GM18502 (cell line): ENCODE results near the gene CPZ.

ENCODE experiments used
- ATAC-seq: cut with Tn5 transposase; IDR thresholded peaks from one replicate; pipeline ENCODE4 v1.9.1; 2021; ENCODE audit warnings: mild to moderate bottlenecking; ENCODE audit not compliant: unreplicated experiment, poor library complexity

CPZ gene

DNA sequence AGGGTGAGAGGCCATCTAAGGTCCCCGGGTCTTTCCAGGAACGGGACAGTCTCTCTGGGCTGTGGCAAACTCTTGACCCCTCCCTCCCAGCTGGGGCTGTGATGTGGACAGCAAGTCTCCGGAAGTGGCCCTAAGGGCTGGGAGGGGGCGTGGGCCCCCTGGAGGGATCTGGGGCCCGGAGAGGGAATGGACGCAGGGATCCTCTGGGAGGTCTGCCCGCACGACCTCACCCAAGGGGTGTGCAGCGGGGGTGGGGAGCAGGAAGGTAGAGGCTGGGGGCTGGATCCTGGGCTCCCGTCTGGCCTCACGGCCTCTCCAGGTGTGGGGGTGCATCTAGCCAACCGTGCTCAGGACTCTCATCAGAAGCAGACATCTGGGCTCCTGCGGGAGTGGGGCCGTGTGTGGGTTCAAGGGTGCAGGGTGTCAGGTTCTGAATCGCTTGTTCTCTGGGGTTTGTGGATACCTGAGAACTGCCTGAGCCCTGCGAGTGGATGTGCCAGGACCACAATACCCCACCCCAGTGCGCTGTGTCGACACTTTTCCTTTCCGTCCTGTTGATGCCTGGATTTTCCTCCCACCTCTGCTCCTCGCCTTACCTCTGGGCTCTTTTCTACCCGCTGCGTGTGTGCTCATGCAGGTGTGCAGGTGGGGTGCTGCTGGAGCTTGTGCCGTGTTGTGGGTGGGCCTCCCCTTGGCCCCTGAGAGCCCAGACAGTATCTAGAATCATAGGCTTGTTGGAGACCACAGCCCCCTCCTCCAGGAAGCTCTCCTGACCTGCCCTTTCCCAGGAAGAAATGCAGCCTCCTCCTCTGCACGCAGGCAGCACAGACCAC is 915 bp downstream of the CPZ start:
- no peak for ATAC-seq

GRCh38 chr4:8594097-8595038 is 1.8 kb downstream of the CPZ start:
- no peak for ATAC-seq

DNA sequence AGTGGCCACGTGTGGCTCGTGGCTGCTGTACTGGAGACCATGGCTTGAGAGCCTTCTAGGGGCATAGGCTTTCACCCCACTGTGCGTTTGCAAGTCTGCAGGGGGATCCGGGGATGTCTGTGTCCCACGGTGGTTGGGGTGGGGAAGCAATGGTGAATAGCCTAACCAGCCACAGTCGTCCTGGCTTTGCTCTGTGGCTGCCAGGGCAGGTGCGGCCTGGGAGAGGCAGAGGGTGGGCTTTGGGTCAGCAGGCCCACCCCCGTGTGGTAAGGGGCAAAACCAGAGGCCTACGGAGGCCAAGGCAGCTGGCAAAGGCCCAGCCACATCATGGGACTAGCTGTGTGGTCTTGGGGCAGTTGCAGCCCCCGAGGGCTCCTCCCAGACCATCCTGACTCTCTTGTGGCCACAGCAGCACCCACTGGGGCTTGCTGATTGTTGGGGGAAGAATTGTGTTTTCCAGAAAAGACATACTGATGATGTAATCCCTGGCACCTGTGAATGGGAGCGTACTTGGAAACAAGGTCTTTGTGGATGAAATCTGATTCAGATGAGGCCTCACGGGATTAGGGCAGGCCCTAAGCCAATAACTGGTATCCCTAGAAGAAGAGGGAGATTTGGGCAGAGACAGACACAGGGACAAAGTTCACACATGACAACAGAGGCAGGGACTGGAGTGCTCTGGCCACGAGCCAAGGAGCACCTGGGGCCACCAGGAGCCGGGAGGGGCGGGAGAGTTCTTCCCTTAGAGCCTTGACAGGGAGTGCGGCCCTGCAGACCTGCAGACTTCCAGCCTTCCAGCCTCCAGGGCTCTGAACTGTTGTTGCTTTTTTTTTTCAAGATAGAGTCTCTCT is 2.9 kb downstream of the CPZ start:
- no peak for ATAC-seq

GRCh38 chr4:8596891-8597290 is 4.3 kb downstream of the CPZ start:
- no peak for ATAC-seq

GRCh38 chr4:8597319-8597718 is 4.8 kb downstream of the CPZ start:
- no peak for ATAC-seq

- ATAC-seq, result no peak
These were observed 5.2 kb downstream of the CPZ start for GRCh38 chr4:8597791-8598190.

GRCh38 chr4:8598391-8599090 is 6.0 kb downstream of the CPZ start:
- ATAC-seq, result no peak

DNA sequence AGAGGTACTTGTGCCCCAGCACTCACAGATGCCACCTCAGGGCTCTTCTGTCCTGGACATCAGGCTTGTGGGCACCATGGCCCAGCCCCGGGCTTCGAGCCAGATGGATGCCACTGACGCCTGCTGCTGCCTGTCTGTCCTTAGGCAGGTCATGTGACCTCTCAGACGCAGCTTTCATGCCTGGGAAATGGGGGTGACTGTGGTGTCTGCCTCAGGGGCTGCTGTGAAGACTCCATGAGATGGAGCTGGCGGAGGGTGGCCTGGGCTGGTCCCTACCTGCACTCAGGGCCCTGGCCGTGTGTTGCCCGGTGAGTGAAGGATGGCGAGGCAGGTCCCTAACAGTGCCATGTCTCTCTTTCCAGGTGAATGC is 6.5 kb downstream of the CPZ start:
- ATAC-seq, result no peak

- ATAC-seq, result no peak
These were observed 7.1 kb downstream of the CPZ start for GRCh38 chr4:8599657-8600056.

DNA sequence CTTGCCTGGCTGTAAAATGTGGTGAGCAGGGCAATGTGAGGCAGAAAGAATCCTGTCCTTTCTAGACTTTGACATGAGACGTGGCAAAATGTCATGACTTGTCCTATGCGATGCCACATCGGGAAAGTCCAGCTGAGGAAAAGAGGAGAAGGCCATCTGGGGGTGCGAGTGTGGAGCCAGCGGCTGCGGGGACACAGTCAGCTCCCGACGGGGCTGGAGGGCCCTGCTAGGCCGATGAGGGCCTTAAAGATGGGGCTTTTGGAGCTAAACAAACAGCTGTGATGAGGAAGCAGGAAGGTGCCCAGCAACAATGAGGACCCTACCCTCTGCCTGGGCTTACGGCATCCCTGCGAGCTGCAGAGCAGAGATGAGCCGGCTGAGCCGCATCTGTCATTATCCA is 7.7 kb downstream of the CPZ start:
- ATAC-seq, result no peak

GRCh38 chr4:8600686-8601085 is 8.1 kb downstream of the CPZ start:
- no peak for ATAC-seq

GRCh38 chr4:8601086-8601485 is 8.5 kb downstream of the CPZ start:
- ATAC-seq, result no peak

DNA sequence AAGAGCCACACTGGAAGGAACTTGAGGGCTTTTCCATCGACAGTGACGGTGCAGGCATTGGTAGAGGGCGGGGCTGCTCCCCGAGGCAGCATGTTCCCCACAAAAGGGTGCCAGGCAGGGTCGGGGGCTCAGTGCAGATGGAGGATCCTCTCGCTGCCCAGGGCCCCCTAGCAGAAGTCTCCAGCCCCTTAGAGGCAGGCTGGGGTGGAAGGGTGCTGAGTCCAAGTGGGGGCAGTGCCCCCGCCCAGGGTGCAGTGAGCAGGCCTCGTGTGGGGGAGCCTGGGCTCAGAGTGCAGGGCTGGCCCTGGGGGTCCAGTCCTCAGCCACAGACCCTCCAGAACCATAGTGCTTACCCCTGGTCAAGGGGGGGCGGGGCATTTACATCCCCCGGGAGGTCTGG is 9.0 kb downstream of the CPZ start:
- ATAC-seq, result no peak

DNA sequence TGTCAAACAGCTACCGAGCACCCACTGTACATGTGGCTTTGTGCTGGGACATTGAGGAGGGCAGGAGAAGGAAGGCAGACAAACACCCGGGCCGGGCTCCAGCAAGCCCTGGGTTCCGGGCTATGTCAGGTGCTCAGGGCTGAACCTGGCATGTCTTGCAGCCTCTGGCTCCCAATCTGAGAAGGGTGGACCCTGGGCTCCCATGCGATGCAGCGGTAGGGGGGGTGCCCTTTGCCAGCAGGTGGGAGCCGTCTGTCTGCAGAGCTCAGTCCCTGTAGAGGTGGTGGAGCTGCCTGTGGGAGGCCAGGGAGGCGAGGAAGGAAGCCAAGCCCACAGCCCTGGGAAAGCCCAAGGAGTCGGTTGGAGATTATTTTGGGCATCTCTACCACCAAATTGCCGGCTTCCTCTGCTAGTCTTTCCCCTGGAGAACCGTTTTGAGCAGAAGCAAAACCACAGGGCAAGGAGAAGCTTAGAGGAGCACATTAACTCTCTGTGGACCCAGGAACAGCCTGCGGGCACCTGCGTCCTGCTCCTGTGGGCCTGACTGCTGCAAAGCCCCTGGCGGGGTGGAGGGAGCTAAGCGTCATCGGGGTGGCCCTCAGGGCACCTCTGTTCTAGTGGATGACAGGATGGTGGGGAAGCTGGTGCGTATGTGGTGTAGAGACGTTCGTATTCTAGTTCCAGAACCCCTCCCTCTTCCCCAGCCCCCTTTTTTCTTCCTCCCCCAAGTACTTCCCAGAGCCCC is 10.3 kb downstream of the CPZ start:
- ATAC-seq, result no peak

DNA sequence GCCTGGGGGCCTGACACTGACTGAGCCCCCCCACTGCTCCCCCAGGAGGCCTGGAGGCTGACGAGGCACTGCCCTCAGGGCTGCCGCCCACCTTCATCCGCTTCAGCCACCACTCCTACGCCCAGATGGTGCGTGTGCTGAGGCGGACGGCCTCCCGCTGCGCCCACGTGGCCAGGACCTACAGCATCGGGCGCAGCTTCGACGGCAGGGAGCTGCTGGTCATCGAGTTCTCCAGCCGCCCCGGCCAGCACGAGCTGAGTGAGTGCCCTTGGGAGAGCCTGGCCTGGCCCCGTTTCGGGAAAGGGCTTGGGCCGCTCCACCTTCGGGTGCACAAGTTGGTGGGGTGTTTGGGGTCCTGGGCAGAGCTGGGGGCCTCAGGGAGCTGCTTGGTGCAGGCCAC is 11.4 kb downstream of the CPZ start:
- ATAC-seq, result no peak

DNA sequence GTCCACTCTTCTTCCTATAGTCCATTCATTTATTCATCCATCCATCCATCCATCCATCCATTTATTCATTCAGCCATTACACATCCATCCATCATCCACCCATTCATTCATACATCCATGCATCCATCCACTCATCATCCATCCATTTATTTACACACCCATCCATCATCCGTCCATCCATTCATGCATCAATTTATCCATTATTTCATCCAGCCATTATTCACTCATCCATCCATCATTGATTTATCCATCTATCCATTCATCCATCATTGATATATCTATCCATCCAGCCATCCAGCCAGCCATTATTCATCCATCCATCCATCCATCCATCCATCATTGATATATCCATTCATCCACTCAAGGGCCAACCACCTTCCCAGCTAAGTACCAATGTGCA is 12.7 kb downstream of the CPZ start:
- ATAC-seq, result no peak

GRCh38 chr4:8606476-8606875 is 13.9 kb downstream of the CPZ start:
- ATAC-seq, result no peak

GRCh38 chr4:8606966-8607365 is 14.4 kb downstream of the CPZ start:
- ATAC-seq, result no peak
